ENCODE results near the gene SEMA4F. TPM values are rescaled to one million over a fixed set of nuclear protein-coding genes. Genes with fewer than 3 reads are reported as not detected.
"Not testable (repeated sequence)": the region's sequence is repeated elsewhere in the genome, so short reads cannot be mapped to it uniquely, and the experiment has no call there.

Gene SEMA4F, protein sequence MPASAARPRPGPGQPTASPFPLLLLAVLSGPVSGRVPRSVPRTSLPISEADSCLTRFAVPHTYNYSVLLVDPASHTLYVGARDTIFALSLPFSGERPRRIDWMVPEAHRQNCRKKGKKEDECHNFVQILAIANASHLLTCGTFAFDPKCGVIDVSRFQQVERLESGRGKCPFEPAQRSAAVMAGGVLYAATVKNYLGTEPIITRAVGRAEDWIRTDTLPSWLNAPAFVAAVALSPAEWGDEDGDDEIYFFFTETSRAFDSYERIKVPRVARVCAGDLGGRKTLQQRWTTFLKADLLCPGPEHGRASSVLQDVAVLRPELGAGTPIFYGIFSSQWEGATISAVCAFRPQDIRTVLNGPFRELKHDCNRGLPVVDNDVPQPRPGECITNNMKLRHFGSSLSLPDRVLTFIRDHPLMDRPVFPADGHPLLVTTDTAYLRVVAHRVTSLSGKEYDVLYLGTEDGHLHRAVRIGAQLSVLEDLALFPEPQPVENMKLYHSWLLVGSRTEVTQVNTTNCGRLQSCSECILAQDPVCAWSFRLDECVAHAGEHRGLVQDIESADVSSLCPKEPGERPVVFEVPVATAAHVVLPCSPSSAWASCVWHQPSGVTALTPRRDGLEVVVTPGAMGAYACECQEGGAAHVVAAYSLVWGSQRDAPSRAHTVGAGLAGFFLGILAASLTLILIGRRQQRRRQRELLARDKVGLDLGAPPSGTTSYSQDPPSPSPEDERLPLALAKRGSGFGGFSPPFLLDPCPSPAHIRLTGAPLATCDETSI
- 1 to 10 TPM; 5.7 to 6.5 (median 5.8) TPM for polyA plus RNA-seq (ENCODE audit: insufficient read length in 3 of 3)

DNA sequence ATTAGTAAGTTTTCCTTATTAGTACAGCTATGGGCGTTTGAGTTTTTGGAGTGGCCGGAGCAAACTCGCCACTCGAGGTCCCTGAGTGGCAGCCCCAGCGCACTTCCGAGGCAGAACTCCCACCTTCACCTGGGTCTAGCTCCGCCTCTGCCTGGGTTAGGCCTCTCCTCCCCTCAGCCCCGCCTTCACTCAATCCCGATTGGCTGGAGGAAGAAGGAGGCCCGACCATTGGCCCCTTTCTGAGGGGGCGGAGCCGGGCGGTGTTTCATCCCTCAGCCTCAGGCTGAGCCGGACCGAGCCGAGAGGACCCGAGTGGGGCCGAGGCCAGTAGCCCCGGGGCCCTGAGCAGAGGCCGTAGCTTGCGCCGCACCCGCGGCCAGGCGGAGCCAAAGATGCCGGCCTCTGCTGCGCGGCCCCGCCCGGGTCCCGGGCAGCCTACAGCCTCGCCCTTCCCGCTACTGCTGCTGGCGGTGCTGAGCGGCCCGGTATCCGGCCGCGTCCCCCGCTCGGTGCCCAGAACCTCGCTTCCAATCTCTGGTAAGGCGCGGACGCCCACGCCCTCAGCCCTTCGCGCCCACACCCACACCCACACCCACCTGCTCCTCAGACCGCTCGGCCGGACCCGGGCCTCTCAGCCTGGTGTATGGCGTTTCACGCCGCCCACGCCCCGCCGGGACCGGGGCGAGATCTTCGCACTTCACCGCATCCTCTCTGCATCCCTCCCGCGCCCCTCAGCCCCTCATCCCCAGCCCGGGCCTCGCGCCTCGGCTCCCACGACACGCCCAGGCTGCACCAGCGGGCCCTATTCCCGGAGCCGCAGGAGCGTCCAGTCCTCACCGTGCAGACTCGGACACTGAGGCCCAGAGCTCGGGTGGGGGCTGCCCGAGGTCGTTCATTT, at the start of gene SEMA4F:
SEMA4F (plus strand) TSS at position 263 of the 898 bp plus-strand sequence; CDS start at position 393, 130 bp downstream.
- DNase-seq (ENCODE audit: low read depth in 3 of 3, low spot score in 2 of 3), result peak; percentile 88 to 95 (median 91)

DNA sequence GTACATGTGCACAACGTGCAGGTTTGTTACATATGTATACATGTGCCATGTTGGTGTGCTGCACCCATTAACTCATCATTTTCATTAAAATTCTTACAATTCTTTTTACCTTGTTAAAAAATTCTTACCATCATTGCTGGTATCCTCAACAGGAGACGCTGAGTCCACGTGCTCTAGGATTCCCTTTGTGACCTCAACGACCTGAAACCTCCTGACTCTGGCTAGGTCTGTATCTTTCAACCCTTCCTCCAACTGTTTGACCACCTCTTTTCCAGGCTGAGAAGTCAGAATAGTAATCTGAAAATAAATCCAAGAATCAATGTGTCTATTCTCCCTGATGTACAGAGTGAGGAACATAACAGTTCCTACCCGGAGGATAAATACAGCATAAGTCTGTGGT, 47.1 kb upstream of the SEMA4F start:
- no peak for DNase-seq (ENCODE audit: low read depth in 3 of 3, low spot score in 2 of 3)

DNA sequence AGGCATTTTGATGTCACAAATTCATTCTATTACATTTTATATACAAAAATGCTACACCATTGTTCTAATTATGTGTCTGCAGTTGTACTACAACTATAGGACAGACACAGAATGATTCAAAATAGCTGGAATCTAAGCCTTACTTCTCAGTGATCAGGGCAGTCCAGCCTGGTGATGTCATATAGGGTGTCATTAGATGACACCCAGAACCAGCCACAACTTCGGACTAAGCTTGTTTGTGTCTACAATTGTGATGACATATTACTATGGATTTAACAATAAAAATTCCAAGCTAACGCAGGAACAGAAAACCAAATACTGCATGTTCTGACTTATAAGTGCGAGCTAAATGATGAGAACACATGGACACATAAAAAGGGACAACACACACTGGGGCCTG, 36.9 kb upstream of the SEMA4F start:
- DNase-seq (ENCODE audit: low read depth in 3 of 3, low spot score in 2 of 3), result no peak

DNA sequence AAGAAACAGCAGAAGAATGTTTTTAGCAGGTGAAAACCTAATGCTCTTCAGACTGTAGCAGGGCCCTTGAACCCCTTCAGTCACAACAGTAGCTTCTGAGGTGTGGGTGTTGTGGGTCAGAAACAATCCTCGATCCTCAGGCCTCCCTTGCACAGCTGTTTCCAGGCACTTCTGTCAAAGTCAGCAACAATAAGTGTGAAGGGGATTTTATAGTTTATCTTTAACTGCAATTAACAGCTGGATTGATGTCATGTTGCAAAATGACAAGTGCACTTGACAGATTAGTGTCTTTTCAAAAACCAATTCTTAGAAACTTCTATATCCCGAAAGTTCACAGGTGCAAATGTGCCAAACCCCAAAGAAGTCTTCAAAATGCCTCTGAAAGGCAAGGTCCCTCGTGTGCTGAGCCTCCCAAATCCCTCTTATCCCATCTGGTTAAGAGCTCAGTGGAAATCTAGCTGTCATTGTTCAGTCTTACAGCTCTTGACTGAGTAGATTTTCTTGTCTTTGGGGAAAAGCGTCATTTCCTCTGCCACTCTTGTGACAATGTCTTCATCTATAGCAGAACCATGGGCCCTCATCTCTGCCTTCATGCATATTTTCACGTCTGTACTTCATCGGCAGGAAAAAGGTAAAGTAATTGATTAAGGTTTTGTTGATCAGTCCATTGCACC, 35.5 kb upstream of the SEMA4F start:
- DNase-seq (ENCODE audit: low read depth in 3 of 3, low spot score in 2 of 3), result no peak

DNA sequence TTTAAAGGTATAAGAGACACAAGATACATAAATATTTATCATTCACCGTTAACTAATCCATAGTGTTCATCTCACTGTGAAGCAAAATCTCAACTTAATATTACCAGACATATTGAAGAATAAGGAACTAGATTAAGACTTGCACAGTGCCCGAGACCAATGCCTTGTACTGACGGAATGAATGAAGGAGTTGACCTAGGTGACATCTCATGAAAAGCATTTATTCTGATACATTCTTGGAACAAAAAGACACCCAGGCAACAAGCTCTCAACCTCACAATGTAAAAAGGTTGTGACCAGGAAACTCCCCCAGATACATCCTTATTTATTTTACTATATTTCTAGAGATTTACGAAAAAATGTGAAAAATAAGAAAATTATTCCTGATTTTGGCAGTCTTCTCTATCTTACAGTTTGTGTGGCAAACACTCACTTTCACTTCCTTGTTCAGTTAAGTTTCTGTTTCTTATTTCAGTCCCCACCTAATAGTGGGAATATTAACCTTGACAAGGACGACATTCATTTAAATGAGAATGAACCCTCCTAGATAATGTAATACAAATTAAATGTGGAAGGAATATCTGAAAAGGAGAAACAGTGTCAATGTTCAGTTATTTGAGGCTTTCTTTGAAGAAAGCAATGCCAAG, 34.3 kb upstream of the SEMA4F start:
- DNase-seq (ENCODE audit: low read depth in 3 of 3, low spot score in 2 of 3), result no peak

DNA sequence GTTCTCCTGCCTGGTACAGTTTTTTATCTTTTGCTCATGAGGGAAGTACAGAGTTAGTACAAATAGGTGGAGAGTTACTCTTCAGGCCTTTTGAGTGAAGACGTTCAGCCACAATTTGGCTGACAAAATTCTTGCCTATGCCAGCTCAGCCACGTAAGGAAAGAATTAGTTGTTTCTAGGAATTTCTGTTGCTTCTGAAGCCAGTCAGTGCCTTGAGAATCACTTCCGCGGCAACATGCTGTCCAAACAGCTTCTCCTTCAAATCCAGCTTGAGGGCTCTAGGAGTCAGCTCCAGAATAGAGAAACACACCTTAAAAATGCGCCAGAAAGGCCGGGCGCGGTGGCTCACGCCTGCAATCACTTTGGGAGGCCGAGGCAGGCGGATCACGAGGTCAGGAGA, 33.4 kb upstream of the SEMA4F start:
- DNase-seq (ENCODE audit: low read depth in 3 of 3, low spot score in 2 of 3), result no peak

DNA sequence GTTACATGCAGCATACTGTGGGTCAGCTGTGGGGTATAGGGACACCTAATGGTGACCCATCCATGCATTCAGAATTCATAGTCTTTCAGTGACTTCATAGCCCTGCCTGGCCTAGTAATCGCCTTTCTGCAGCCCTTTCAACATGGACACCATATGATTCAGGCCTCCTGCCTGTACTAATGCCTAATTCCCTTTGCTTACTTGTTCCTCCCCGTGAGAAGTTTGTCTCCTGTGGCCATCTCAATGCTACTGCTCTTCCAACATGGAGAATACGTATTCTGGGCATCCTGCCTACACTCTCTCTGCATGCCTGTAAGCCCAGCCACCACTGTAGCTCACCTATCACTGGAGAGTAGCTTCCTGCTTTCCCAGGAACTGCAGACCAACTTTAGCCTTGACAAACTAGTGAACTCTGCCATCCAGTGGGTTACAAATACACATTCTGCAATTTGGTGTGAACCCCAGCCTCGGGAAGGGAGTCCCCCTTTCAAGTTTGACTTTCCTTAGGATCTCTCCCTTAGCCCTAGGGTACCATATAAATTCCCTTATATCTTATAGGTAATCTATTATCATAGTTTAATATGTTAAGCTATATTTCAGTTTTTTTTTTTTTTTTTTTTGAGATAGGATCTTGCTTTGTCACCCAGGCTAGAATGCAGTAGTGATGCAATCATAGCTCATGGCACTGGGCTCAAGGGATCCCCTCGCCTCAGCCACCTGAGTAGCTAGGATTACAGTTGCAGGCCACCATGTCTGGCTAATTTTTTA, 28.2 kb upstream of the SEMA4F start:
- DNase-seq (ENCODE audit: low read depth in 3 of 3, low spot score in 2 of 3), result no peak

DNA sequence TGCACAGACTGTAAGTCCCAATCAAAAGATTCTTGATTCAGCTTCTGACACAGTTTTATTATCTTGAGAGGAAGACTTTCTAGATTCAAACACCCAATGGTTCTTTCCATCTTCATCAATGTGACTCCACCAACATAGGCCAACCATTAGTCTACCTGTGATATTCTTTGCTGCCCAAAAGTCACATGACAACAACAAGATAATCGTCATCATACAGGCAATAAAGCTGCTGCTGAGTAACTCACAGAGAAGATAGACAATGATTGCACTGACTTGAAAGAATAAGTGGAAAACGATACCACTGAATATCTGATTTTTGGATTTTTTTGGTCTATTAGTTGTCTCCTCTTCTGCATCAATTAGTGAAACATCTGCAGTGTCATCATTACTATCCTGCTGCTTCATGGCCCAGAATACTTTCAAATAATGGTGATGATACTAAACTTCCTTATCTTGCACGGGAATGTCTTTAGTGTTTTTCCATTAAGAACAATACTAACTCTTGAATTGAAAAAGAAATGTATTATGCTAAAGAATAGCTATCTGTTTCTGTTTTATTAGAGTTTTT, 25.4 kb upstream of the SEMA4F start:
- no peak for DNase-seq (ENCODE audit: low read depth in 3 of 3, low spot score in 2 of 3)

DNA sequence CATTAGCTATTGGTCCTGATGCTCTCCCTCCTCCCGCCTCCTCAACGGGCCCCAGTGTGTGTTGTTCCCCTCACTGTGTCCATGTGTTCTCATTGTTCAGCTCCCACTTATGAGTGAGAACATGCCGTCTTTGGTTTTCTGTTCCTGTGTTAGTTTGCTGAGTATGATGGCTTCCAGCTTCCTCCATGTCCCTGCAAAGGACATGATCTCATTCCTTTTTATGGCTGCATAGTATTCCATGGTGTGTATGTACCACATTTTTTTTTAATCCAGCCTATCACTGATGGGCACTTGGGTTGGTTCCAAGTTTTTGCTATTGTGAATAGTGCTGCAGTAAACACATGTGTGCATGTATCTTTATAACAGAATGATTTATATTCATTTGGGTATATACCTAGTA, 23.6 kb upstream of the SEMA4F start:
- not testable (repeated sequence) for DNase-seq (ENCODE audit: low read depth in 3 of 3, low spot score in 2 of 3)

DNA sequence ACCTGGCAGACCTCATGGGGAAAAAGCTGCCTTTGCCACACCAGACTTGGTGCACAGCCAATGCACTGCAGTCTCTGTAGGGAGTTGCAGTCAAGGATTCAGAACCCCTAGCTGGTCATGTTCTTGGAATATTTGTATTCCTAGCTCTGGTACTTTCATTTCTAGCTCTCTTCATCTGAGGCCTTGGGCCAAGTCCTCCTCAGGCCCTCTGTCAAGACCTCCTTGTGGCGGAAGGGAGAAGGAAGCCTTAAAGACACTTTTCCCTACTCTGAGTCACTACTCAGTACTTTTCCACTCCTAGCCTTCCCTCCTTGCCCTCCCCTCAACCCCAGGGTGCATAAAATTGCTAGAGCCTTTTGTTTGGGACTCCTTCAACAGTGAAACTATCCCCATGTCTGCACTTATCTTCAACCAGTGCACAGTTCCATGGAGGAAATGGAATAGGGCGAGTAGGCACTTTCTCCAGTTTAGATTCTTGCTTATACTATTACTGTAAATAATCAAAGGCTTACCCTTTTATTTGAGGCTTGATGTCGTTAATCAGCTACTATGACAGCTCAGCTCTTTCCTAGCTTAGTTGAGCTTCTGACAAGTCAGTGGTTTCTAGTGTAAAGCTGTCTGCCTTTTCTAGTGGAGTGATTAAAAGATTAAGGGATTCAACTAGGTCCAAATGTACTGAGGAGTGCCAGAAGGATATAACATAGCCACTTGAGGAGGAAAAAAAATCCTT, 21.7 kb upstream of the SEMA4F start:
- DNase-seq (ENCODE audit: low read depth in 3 of 3, low spot score in 2 of 3), result no peak

DNA sequence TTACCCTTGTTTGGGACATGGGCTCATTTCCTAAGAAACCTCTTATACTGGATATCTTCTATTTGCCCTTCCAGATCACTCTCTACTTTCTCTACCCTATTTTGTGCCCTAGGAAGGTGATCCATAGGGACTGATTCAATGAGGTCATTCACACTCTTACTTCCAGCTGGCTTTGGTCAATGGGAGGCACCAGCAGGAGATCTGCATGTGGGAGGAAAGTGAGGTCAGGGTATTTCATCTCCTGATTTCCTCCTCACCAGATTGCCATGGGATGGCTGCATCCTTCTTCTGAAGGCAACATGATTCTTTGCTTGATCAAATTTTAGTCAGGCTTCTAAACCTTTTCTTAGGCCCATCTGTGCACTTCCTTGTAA, 21.1 kb upstream of the SEMA4F start:
- DNase-seq (ENCODE audit: low read depth in 3 of 3, low spot score in 2 of 3), result no peak

DNA sequence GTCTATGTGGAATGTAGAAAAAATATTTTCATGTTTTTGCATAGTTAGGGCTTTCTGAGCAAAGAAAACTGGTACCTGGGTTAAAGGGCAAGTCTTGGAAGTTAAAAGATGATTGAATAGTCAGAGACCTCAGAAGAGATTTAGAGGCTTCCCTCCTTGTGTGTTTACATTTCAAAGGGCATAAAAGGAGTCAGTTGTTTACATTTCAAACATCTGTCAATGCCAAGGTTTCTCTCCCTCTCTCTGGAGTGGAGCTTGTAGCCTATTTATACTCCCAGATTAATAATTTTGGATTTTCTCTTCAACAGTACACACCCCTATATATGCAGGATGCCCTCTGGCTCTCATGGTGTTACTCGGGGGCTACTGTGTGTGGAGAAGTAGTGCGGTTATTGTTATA, 14.5 kb upstream of the SEMA4F start:
- DNase-seq (ENCODE audit: low read depth in 3 of 3, low spot score in 2 of 3), result no peak

DNA sequence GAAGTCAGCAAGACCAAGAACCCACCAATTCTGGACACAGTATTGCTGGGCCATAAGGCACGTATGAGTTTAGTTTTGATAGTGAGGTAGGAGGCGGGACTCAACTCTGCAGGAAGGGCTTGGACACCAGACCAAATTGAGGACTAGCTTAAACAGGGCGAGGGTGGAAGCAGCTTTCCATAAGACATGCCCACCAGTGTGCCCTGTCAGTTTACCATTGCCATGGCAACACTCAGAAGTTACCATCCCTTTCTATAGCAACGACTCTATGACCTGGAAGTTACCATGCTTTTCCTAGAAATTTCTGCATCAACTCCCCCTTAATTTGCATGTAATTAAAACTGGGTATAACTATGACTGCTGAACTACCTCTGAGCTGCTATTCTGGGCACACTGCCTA, 8.7 kb upstream of the SEMA4F start:
- no peak for DNase-seq (ENCODE audit: low read depth in 3 of 3, low spot score in 2 of 3)

DNA sequence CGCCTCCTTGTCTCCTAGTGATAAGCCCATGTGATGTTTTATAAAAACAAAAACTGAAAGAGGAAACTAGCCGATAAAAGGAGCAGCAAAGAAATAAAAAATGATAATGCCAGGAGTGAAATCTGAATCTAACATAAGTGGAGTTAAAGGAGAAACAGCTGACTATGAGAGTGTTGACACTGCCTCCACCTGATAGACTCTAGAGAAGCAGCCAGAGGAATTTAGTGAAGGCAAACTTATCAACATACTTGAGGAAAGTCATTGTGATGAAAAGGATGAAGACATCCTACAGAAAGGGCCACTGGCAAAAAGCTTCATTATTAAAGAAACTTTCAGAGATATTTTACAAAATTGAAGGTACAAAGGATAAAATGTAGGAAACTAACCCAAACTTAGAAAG, 7.8 kb upstream of the SEMA4F start:
- no peak for DNase-seq (ENCODE audit: low read depth in 3 of 3, low spot score in 2 of 3)

DNA sequence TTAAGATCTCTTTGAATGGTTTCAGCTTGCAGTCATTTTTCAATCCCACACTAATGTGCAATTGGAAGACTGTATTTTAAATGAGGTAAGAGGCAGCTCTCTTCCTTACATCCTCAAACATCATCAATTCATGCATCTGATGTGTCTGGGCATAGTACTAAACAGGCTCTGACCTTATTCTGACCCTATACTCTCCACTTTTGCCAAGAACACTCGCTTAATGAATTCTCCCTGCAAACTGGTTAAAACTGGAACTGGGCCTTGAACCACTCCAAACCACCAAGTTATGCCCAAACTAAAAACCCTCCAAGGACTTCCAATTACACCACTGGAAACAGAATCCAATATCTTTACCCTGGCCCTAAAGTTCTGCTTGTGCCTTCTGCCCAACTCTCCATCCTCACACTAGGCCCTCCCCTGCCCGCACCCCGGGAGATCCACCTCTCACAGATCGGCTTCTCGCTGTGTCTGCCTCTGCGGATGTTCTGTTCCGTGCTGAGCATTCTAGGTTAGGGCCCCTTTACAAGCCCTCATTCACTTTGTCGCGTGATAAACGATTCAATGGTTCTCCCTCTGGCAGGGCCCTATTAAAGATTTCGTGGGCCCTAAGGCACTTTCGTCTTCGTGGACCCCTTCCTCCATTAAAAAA, 7.1 kb upstream of the SEMA4F start:
- DNase-seq (ENCODE audit: low read depth in 3 of 3, low spot score in 2 of 3), result no peak

DNA sequence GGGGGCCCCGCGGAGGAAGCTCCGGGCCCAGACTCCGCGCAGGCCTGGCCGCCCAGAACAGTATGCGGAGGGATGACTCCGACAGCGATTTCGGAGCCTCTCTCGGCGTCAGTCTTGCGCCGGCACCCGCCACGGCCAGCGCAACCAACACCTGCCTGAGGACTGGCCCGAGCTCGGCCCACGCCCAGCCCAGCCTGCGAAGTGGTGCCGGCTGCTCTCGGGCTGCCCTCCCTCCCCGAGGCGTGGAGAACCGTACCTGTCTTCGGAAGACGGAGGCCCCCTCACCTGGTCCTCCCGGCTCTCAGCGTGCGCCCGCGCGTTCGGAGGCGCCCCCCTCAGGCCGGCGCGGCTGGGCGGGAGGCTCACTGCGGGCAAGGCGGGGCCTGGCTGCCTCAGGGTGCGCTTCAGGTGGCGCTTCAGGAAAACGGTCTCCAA, 6.0 kb upstream of the SEMA4F start, which contains the start of gene M1AP:
M1AP (minus strand) TSS at position 322 of the 435 bp plus-strand sequence. CDS start 8,055 bp downstream, outside the sequence.
- no peak for DNase-seq (ENCODE audit: low read depth in 3 of 3, low spot score in 2 of 3)

DNA sequence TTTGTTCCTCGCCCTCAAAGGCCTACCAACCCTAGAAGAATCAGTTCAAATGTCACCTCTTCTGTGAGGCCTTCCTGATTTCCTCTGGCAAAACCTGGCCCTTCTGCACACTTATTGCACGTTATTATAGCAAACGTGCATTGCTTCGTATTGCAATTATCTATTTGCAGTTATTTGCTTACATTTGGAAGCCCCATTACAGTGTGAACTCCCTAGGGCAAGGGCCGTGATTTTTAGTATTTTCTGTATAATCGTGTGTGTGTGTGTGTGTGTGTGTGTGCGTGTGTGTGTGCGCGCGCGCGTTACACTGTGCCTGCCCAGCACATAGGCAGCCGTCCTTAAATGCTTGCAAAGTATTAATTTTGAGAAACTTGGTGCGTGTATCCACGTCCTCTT, 460 bp upstream of the SEMA4F start:
- no peak for DNase-seq (ENCODE audit: low read depth in 3 of 3, low spot score in 2 of 3)

DNA sequence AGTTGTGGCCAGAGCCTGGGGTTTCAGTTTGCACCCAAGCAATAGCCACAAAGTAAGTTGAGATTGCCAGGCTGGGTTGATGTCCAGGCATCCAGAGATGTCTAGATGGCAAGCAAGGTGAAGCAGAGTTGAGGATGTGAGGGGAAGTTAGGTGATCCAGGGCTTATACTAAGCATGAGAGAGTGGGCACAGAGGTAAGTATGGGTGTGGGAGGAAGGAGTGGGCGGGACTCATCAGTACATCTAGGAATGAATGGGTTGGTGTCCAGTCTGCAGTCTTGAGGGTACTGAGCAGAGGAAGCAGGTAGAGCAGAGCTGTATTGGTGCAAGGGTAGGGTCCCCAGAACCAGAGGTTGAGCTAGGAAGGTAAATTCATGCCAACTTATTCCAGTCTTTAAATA, 1.5 kb downstream of the SEMA4F start:
- no peak for DNase-seq (ENCODE audit: low read depth in 3 of 3, low spot score in 2 of 3)

All from right renal cortex interstitium (tissue), 3 donors.